ENCODE measurements around the gene IL18RAP.

IL18RAP gene

DNA sequence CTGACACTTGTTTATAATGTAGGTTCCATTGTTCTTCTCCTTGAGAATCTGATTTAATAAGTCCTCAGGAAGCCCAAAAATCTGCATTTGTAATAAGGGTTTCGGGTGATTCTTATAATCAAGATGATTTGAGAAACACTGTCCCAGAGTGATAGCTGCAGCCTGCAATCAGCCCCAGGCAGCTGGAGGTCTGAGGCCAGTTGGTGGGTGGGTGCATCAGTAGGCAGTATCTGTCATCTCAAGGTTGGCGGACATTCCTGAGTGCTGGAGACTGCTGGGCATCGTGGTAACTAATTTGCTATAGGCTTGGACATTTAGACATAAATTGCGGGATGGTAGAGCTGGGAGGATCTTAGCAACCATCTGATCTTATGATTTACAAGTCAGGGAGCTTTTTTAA is 2.7 kb upstream of the IL18RAP start:
- Histone ChIP-seq H2AFZ (ENCODE audit: low read depth, low read length, severe bottlenecking) (no peak overlapping the region), H3K4me2 (ENCODE audit: low read depth, low read length, poor library complexity, severe bottlenecking) (no peak overlapping the region), H3F3A (ENCODE audit: insufficient read depth) (no peaks in the 10 kb centered on the region), H3K27ac (ENCODE audit: low read depth, low read length) (no peak overlapping the region), H3K79me2 (ENCODE audit: insufficient read depth, low read length) (no peaks in the 10 kb centered on the region), H3K36me3 (ENCODE audit: low read length) (no peaks in the 10 kb centered on the region), H3K9me3 (ENCODE audit: insufficient read depth, low read length) (no peaks in the 10 kb centered on the region), H3K27me3 (ENCODE audit: low read length) (no peaks in the 10 kb centered on the region), H3K9me2 (replicated peaks; ENCODE audit: insufficient read depth, low read length) (no peaks in the 10 kb centered on the region), H3K9ac (ENCODE audit: low read length) (no peak overlapping the region), H3K4me3 (ENCODE audit: insufficient read depth, low read length, poor library complexity, severe bottlenecking) (no peak overlapping the region), H4K20me1 (ENCODE audit: low read depth, low read length) (no peaks in the 10 kb centered on the region)
- TF ChIP-seq, protein P1, sequence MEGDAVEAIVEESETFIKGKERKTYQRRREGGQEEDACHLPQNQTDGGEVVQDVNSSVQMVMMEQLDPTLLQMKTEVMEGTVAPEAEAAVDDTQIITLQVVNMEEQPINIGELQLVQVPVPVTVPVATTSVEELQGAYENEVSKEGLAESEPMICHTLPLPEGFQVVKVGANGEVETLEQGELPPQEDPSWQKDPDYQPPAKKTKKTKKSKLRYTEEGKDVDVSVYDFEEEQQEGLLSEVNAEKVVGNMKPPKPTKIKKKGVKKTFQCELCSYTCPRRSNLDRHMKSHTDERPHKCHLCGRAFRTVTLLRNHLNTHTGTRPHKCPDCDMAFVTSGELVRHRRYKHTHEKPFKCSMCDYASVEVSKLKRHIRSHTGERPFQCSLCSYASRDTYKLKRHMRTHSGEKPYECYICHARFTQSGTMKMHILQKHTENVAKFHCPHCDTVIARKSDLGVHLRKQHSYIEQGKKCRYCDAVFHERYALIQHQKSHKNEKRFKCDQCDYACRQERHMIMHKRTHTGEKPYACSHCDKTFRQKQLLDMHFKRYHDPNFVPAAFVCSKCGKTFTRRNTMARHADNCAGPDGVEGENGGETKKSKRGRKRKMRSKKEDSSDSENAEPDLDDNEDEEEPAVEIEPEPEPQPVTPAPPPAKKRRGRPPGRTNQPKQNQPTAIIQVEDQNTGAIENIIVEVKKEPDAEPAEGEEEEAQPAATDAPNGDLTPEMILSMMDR (IDR thresholded peaks at IDR 0.05; ENCODE audit: insufficient read depth, low read length, poor library complexity, severe bottlenecking): no peak
- no peak for TF ChIP-seq EZH2phosphoT487 (conservative IDR thresholded peaks at IDR 0.05; ENCODE audit: low read length)

DNA sequence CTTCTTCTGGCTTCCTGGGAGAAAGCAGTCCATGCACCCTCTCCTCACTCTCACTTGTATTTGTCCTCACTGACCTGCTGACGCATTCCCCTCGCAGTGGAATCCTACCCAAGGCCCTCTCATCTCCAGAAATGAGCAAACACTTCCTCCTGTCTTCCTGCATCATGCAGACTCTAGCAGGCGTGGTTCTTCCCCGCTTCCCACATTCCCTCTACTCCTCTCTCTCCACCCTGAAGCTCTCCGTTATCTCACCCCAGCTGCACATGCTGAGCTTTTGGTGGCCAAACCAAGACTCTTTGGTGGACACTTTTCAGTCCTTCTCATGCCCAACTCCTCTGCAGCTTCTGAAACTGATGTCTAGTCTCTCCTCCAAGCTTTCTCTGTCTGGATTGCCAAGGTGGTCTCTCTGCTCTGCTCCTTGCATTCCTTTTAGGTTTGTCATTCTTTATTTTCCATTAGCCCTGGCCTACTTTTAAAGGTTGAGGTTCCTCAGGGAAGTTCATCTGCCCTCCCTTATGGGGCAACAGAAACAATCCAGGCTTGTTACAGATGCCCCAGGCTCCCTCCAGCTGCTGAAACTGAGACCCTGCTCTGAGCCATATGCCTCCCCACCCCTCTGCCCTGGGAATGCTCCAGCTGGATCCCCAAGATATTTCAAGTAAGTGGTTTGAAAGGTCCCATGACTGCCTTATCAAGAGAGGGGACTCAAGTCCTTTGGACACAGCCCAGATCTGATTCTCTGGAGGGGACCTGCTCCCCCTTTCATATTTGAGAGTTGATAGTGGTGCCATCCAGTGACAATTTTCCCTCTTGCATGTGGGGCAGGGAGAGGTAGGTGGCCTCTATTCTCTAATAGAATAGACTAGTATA is 835 bp upstream of the IL18RAP start:
- no peak for TF ChIP-seq EZH2phosphoT487 (conservative IDR thresholded peaks at IDR 0.05; ENCODE audit: low read length)
- TF ChIP-seq, protein P1 (IDR thresholded peaks at IDR 0.05; ENCODE audit: insufficient read depth, low read length, poor library complexity, severe bottlenecking): no peak
- H3K27me3 ChIP-seq (ENCODE audit: low read length): no peaks in the 10 kb centered on the region
- H3K9ac ChIP-seq (ENCODE audit: low read length): no peak overlapping the region
- H3K36me3 ChIP-seq (ENCODE audit: low read length): no peaks in the 10 kb centered on the region
- no peak overlapping the region for H3K4me3 ChIP-seq (ENCODE audit: insufficient read depth, low read length, poor library complexity, severe bottlenecking)
- no peak overlapping the region for H2AFZ ChIP-seq (ENCODE audit: low read depth, low read length, severe bottlenecking)
- no peak overlapping the region for H3K4me2 ChIP-seq (ENCODE audit: low read depth, low read length, poor library complexity, severe bottlenecking)
- no peaks in the 10 kb centered on the region for H3K9me2 ChIP-seq (replicated peaks; ENCODE audit: insufficient read depth, low read length)
- no peaks in the 10 kb centered on the region for H3F3A ChIP-seq (ENCODE audit: insufficient read depth)
- H4K20me1 ChIP-seq (ENCODE audit: low read depth, low read length): no peaks in the 10 kb centered on the region
- H3K27ac ChIP-seq (ENCODE audit: low read depth, low read length): no peak overlapping the region
- no peaks in the 10 kb centered on the region for H3K79me2 ChIP-seq (ENCODE audit: insufficient read depth, low read length)
- H3K9me3 ChIP-seq (ENCODE audit: insufficient read depth, low read length): no peaks in the 10 kb centered on the region

DNA sequence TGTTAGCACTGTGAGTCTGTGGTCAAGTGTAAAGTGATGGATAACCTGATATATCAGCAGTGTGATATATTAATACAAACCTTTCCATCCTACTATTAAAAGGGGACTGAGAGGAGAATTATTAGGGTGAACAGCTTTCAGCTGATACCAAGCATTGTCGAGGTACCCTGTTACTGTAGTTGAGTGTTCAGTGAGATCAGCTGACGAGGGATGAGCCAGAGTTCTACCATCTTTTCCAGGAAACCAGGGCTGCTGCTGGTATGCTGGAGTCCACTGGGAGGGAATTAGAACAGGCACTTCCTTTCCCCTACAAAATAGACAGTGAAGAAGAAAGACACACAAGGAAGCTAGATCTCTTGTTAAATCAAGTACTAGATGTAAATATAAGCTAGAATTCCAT is 408 bp downstream of the IL18RAP start:
- no peaks in the 10 kb centered on the region for H3K27me3 ChIP-seq (ENCODE audit: low read length)
- no peaks in the 10 kb centered on the region for H3K9me2 ChIP-seq (replicated peaks; ENCODE audit: insufficient read depth, low read length)
- no peaks in the 10 kb centered on the region for H3K36me3 ChIP-seq (ENCODE audit: low read length)
- H3F3A ChIP-seq (ENCODE audit: insufficient read depth): no peaks in the 10 kb centered on the region
- no peaks in the 10 kb centered on the region for H3K9me3 ChIP-seq (ENCODE audit: insufficient read depth, low read length)
- H3K79me2 ChIP-seq (ENCODE audit: insufficient read depth, low read length): no peaks in the 10 kb centered on the region
- H3K4me3 ChIP-seq (ENCODE audit: insufficient read depth, low read length, poor library complexity, severe bottlenecking): no peak overlapping the region
- H4K20me1 ChIP-seq (ENCODE audit: low read depth, low read length): no peaks in the 10 kb centered on the region
- H2AFZ ChIP-seq (ENCODE audit: low read depth, low read length, severe bottlenecking): no peak overlapping the region
- TF ChIP-seq EZH2phosphoT487 (conservative IDR thresholded peaks at IDR 0.05; ENCODE audit: low read length): no peak
- TF ChIP-seq, protein P1 (IDR thresholded peaks at IDR 0.05; ENCODE audit: insufficient read depth, low read length, poor library complexity, severe bottlenecking): no peak
- H3K27ac ChIP-seq (ENCODE audit: low read depth, low read length): no peak overlapping the region
- no peak overlapping the region for H3K4me2 ChIP-seq (ENCODE audit: low read depth, low read length, poor library complexity, severe bottlenecking)
- H3K9ac ChIP-seq (ENCODE audit: low read length): no peak overlapping the region

All from SU-DHL-6 (cell line).